ENCODE measurements around the gene ZNF236.
A peak's percentile ranks its signal among the peaks of the same experiment; 100 is the strongest.
"Not testable (repeated sequence)": the region's sequence is repeated elsewhere in the genome, so short reads cannot be mapped to it uniquely, and the experiment has no call there.

The ZNF236 gene

DNA sequence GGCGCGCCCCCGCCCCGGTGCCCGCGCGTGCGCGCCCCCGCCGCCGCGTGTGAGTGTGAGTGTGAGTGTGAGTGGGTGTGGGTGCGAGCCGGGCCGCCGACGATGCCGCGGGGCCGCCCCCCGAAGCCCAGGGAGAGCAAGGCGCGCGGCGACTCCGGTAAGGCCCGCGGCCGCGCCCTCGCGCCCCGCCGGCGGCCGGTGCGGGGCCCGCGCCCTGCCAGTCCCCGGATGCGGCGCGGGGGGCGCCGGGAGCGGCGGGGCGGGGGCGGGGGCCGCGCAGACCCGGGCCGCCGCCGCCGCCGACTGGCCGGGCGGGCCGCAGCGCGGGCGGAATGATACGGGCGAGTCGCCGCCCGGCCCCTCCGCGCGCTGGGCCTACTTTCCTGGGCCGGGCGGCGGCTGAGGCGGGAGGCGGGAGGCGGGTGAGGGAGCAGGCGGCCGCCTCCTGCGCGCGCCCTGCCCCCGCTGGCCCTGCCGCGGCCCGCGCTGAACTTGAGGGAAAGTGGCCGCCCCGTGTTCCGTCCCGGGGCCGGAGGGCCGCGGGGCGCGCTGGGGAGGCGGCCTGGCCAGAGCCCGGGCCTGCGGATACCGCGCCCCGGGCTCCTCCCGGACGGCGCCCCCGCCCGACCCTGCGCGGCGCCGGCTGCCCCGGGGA, at the start of gene ZNF236:
Gene ZNF236, plus strand, starts transcription at position 52 of the 655 bp plus-strand sequence. Its CDS starts 51 bp downstream, at position 103.
- peak; percentile 14 to 53 for DNase-seq

DNA sequence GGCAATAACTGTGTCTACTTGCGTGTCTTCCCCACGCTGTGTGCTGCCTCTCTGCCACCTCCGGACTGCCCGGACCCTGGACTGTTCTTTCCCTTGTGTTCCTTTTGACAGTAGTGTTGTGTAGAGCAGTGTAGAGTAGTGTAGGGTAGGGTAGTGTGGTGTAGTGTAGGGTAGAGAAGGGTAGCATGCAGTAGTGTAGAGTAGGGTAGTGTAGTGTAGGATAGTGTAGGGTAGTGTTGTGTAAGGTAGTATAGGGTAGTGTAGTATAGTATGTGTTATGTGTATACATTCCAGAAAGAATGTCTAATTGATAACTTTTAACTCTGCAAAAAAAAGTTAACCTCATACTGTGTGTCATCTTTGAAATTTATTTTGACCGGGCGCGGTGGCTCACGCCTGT, 49.7 kb upstream of the ZNF236 start:
- no peak for DNase-seq

DNA sequence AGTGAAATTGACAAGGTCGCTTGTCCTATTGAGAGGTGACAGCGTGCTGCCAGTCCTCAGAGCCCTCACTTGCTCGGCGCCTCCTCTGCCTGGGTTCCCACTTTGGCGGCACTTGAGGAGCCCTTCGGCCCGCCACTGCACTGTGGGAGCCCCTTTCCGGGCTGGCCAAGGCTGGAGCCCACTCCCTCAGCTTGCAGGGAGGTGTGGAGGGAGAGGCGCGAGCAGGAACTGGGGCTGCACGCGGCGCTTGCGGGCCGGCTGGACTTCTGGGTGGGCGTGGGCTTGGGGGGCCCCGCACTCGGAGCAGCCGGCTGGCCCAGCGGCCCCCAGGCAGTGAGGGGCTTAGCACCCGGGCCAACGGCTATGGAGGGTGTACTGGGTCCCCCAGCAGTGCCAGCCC, 45.3 kb upstream of the ZNF236 start:
- DNase-seq: not testable (repeated sequence)

DNA sequence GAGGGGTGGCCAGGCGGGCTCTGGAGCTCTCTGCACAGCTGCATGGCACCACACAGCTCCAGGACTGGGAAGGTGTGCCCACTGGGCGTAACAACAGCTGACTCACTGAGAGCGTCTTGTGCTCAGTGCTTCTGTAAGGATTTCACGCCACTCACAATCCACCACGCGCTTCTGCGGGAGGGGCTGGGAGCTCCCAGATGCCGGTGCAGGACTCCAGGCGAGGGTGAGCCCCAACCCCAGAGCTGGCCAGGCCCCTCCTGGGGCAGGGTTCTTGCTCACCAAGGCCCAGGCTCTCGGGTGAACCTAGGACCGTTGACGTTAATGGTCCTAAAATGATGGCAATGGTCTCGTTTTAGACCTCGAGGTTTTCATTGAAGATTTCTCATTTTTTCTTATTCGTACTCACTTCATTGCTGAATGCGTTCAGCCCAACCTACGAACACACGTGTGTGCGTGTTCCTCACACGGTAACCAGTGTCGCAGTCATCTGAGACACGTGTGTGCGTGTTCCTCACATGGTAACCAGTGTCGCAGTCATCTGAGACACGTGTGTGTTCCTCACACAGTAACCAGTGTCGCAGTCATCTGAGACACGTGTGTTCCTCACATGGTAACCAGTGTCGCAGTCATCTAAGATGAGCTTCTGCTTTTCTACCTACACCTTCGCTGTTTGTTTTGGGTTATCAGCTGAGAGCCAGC, 38.4 kb upstream of the ZNF236 start:
- no peak for DNase-seq

GRCh38 chr18:76785872-76786271, 36.5 kb upstream of the ZNF236 start:
- DNase-seq: no peak

DNA sequence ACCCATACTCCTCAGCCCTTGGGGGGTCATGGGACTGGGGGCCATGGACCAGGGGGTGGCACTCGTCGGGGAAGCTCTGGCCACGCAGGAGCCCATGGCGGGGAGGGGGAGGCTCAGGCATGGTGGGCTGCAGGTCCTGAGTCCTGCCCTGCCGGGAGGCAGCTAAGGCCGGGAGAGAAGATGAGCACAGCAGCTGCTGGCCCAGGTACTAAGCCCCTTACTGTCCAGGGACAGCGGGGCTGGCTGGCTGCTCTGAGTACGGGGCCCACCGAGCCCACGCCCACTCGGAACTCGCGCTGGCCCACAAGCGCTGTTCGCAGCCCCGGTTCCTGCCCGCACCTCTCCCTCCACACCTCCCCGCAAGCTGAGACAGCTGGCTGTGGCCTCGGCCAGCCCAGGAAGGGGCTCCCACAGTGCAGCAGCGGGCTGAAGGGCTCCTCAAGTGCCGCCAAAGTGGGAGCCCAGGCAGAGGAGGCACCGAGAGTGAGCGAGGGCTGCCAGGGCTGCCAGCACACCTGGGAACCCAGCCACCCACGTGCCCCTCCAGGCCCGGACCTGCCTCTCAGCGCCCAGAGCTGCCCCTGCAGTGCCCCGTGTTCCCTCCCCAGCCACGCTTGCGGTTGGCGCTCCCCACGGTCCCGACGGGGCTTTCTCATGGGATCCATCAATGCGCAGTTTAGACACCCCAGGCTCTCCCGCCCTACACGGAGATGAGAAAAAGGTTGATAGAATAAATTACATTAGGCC, 33.6 kb upstream of the ZNF236 start:
- no peak for DNase-seq

GRCh38 chr18:76791106-76791505, 31.3 kb upstream of the ZNF236 start:
- no peak for DNase-seq

DNA sequence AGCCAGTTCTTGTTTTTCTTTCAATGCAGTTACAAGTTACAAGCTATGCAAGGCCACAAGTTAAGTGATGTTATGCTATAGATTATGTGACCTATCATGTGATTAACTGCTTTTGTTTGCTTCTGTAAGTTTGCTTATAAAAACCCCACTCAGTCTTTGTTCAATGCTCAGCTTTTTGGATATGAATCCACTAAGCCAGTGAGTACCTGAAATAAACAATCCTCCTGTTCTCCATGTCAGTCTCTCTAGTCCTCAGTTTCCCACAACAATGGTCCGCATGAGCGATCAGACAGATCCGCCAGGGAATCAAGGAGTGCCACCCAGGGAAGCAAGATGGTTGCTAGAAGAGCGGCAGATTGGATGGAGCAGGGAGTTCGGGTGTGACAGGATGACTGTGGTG, 30.7 kb upstream of the ZNF236 start:
- no peak for DNase-seq

DNA sequence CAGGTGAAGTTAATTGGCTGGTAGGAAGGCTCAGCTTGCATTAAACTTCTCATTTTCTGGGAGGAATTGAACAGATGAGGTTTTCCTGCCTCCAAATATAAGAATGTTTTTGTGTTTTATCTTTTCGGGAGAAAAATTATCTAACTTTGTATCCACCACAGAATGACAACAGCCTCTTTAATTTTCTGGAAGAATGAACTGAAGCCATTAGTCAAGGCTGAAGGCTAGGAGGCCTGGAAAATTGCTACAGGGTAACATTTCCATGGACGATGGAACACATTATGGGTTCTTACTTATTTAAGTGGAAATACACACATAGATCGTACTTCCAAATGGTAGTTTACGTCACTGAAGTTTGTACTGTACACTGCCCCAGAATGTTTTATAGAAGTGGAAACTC, 28.0 kb upstream of the ZNF236 start:
- DNase-seq: no peak

DNA sequence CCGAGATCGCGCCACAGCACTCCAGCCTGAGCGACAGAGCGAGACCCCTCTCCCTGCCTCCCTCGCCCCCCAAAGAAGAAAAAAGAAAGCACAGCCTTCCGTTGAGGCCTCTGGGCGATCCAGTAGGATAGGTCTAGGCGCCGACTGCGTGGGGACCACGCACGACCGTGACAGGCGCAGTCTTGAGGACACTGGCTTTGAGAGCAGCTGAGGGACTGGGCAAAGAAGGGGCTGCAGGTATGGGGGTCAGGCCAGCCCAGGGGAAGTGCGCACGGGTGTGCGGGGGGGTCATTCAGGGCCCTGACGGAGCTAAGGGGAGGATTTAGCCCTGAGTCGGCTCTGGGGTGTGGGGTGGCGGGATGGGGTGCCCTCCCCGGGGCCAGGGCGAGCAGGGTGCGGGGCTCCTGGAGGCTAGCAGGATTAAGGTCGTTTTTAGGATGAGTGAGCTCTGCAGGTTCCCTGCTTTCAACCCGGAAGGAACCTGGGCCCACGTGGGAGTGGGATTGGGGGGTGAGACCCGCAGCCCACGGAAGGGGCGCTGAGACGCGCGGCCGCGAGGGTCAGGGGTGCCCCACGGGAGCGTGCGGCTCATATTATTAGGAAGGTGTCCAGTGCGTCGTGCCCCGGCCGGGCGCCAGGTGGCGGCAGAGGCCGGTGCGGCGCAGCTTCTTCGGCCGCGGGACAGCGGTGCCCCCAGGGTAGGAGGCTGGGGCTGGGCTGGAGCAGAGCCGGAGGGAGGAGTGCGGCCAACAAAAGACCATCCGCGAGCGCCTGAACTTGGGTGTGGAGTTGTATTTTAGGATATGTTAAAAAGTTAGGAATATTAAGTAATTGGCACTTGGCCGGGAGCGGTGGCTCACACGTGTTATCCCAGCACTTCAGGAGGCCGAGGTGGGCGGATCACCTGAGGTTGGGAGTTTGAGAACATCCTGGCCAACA, 20.5 kb upstream of the ZNF236 start:
- peak in 1 of 2 experiments; percentile 27 for DNase-seq

GRCh38 chr18:76803413-76803812, 18.9 kb upstream of the ZNF236 start:
- no peak for DNase-seq

GRCh38 chr18:76803814-76804213, 18.5 kb upstream of the ZNF236 start:
- peak in 1 of 2 experiments; percentile 12 for DNase-seq

DNA sequence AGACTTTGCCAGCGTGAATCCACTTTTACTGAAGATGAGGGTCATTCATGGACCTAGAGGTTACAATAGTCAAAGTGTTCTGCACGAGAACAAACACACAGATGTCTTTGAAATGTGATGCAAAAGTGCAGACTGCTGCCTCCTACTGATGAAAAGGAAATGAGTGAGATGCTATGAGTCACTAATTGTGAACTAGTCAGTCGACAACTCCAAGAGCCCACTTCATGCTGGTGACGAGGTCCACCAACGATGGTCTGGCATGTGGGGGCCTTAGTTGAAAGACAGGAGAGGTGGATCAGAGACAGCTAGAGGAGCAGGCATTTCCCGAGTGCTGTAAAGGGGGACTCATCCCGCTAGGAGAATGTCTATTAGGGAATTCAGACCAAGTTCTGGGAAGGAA, 17.1 kb upstream of the ZNF236 start:
- no peak for DNase-seq

DNA sequence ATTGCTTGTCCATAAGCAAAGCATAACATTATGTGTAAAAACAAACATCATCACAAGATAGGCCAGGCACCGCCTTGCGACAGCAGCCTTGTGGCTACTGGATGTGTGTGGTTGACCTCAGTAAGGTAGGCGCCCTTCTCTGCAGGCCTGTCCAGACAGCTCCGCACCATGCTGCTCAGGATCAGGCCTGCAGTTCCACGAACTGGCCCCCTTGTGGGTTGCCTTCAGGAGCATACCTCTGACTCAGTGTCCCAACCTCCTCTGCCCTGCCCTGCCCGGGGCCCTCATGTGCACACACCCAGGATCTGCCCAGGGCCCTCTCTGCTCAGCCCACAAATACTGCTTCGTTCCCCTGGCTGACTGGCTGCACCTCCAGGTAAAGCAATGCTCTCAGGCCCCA, 16.1 kb upstream of the ZNF236 start:
- DNase-seq: no peak

DNA sequence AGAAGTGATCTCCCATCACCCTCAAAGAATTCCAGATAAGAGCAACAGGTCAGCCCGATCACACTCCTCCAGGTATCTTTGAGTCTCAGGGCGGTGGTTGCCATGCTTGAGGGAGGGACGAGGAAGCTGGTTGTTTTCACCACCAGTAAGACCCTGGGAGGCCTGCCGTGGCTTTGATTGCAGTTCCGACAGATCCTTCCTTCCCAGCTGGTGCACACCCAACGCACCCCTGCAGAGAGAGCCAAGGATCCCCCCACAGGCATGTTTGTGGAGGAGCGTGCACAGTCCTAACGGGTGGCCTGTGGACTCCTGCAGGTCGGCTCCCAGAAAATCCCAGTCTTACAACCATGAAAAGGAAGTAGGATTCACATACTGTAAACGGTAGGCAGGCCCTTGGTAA, 13.8 kb upstream of the ZNF236 start:
- no peak for DNase-seq

- not testable (repeated sequence) for DNase-seq
Observed at GRCh38 chr18:76811530-76811929, 10.8 kb upstream of the ZNF236 start.

GRCh38 chr18:76814256-76814655, 8.1 kb upstream of the ZNF236 start:
- no peak for DNase-seq

GRCh38 chr18:76816127-76816526, 6.2 kb upstream of the ZNF236 start:
- DNase-seq: no peak

- DNase-seq: no peak
Observed at GRCh38 chr18:76817888-76818611, 4.3 kb upstream of the ZNF236 start.

DNA sequence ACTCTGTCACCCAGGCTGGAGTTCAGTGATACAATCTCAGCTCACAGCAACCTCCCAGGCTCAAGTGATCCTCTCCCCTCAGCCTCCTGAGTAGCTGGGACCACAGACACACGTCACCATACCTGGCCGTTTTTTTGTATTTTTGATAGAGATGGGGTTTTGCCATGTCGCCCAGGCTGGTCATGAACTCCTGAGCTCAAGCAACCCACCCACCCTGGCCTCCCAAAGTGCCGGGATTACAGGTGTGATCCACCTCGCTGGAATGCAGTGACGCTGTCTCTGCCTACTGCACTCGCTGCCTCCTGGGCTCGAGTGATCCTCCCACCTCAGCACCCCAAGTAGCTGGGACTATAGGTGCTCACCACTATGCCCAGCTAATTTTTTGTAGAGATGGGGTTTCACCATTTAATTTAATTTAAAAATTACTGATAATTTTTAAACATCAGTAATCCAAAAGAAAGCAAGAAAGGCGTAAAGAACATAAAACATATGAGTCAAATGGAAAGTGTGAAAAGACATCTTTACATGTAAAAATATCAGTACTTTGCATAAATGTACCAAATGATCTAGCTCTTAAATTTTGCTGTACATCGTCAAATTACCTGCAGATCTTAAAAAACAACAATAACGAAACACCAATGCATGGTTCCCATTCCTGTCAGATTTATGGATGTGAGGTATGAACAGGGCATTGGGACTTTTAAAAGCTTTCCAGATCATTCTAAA, 2.8 kb upstream of the ZNF236 start:
- no peak for DNase-seq

GRCh38 chr18:76821356-76821874, 942 bp upstream of the ZNF236 start:
- DNase-seq: no peak

All from NCI-H187 (cell line).